PC-9 (cell line): ENCODE data around the gene ENPP7. TPM values are rescaled to one million over a fixed set of nuclear protein-coding genes. Genes with fewer than 3 reads are reported as not detected.
A peak's percentile ranks its signal among the peaks of the same experiment; 100 is the strongest.

ENCODE experiments used
- BruUV-seq: library from RNA; stranded (reverse); fragments of 400-500 nt; replicated peaks from 2 replicates; lab custom pipeline; 2021; lab: Mats Ljungman, UMichigan
- CTCF ChIA-PET: fragments of 300-600 bp; sonication (Branson Sonifier 250); formaldehyde crosslinking; loops from one replicate; lab custom pipeline; 2022; ENCODE audit warnings: antibody characterized with exemption; lab: Charles Lee
- POLR2A ChIA-PET: fragments of 300-600 bp; sonication (Branson Sonifier 250); formaldehyde crosslinking; loops from one replicate; lab custom pipeline; 2022; ENCODE audit warnings: antibody characterized with exemption; ENCODE audit not compliant: unreplicated experiment; lab: Charles Lee
- DNase-seq, 2 experiments: peaks; one replicate each; pipeline versions ENCODE4 v3.0.0 to v3.0.0-alpha.2; 2015 to 2022; ENCODE audit warnings: mixed read lengths in 1 of 2
- H2AFZ ChIP-seq: fragments of 200-600 bp; sonication (generic); 2 replicates; pipeline ENCODE4 v1.8.1; 2017; ENCODE audit warnings: antibody characterized with exemption
- H3F3A ChIP-seq: fragments of 200-600 bp; sonication (generic); 2 replicates; pipeline ENCODE4 v1.8.1; 2017; ENCODE audit warnings: antibody characterized with exemption, mild to moderate bottlenecking, low read depth; ENCODE audit not compliant: insufficient read depth
- H3K27ac ChIP-seq: fragments of 200-600 bp; sonication (generic); 2 replicates; pipeline ENCODE4 v1.6.1; 2016; ENCODE audit warnings: mixed run types
- H3K27me3 ChIP-seq: fragments of 200-600 bp; sonication (generic); 2 replicates; pipeline ENCODE4 v1.6.1; 2016; ENCODE audit warnings: low read depth, mixed run types; ENCODE audit not compliant: insufficient read depth
- H3K36me3 ChIP-seq: fragments of 200-600 bp; sonication (generic); 2 replicates; pipeline ENCODE4 v1.6.1; 2016; ENCODE audit warnings: low read depth, mixed run types
- H3K4me1 ChIP-seq: fragments of 200-600 bp; sonication (generic); replicated peaks from 2 replicates; pipeline ENCODE4 v1.6.1; 2016; ENCODE audit warnings: mixed run types; ENCODE audit not compliant: insufficient read depth
- H3K4me2 ChIP-seq: fragments of 200-600 bp; sonication (generic); 2 replicates; pipeline ENCODE4 v1.6.1; 2017; ENCODE audit warnings: mixed run types
- H3K4me3 ChIP-seq: fragments of 200-600 bp; sonication (generic); 2 replicates; pipeline ENCODE4 v1.6.1; 2016; ENCODE audit warnings: mixed run types
- H3K79me2 ChIP-seq: fragments of 200-600 bp; sonication (generic); 2 replicates; pipeline ENCODE4 v1.6.1; 2017; ENCODE audit warnings: low read depth, mixed run types
- H3K9me2 ChIP-seq: fragments of 200-600 bp; sonication (generic); 2 replicates; pipeline ENCODE4 v1.8.1; 2017; ENCODE audit warnings: mild to moderate bottlenecking; ENCODE audit not compliant: insufficient read depth
- H3K9me3 ChIP-seq: fragments of 200-600 bp; sonication (generic); 2 replicates; pipeline ENCODE4 v1.8.1; 2016; ENCODE audit warnings: low read depth; ENCODE audit not compliant: insufficient read depth
- H4K20me1 ChIP-seq: fragments of 200-600 bp; sonication (generic); 2 replicates; pipeline ENCODE4 v1.8.1; 2017; ENCODE audit not compliant: insufficient read depth
- EZH2 ChIP-seq: fragments of 200-600 bp; sonication (generic); IDR thresholded peaks from 2 replicates; pipeline ENCODE4 v1.8.0; 2017; ENCODE audit warnings: antibody characterized with exemption, low read depth
- intact Hi-C: fragments of 100-400 bp; cut with micrococcal nuclease; formaldehyde crosslinking; loops from one replicate; pipeline ENCODE4 v1.10.0; 2022; ENCODE audit not compliant: unreplicated experiment
- total RNA-seq: library from RNA; stranded (reverse); gene quantifications from 2 replicates; pipeline ENCODE4 v1.2.3, GENCODE V29; 2021
- TF ChIP-seq, protein P1 (sequence below): fragments of 200-600 bp; sonication (generic); conservative IDR thresholded peaks from 2 replicates; pipeline ENCODE4 v1.6.1; 2017; ENCODE audit warnings: mixed run types, antibody characterized with exemption, mild to moderate bottlenecking, moderate library complexity

The ENPP7 gene
- total RNA-seq, 1 experiment from 2014 or later = not detected

DNA sequence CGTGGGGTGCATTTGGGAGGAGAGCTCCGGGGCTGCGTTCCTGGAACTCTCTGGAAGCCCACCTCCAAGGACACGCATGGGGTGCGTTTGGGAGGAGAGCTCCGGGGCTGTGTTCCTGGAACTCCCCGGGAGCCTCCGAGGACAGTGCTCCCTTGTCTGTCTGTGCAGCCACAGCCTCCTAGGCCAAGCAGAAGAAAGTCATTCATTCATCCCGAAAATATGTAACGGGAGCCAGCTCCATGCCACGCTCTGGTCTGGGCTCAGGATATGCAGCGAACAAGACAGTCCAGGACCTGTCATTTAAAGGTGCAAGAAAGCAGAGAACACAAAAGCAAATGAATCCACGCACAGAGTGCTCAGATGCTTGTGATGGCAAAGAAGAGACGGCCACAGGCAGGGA, 7.9 kb downstream of the ENPP7 start:
- H4K20me1 ChIP-seq = no peaks in the 10 kb centered on the region
- BruUV-seq = no TSS peak
- H2AFZ ChIP-seq = no peak overlapping the region
- CTCF ChIA-PET = interaction anchor here (0.6 kb wide), 1 partner anchor 272 kb away, joined by 6 read pairs; no protein-coding TSS in a partner anchor
- no peak overlapping the region for H3K4me3 ChIP-seq
- H3K4me2 ChIP-seq = peak overlapping the region; percentile 72
- no peak for TF ChIP-seq EZH2
- TF ChIP-seq, protein P1, sequence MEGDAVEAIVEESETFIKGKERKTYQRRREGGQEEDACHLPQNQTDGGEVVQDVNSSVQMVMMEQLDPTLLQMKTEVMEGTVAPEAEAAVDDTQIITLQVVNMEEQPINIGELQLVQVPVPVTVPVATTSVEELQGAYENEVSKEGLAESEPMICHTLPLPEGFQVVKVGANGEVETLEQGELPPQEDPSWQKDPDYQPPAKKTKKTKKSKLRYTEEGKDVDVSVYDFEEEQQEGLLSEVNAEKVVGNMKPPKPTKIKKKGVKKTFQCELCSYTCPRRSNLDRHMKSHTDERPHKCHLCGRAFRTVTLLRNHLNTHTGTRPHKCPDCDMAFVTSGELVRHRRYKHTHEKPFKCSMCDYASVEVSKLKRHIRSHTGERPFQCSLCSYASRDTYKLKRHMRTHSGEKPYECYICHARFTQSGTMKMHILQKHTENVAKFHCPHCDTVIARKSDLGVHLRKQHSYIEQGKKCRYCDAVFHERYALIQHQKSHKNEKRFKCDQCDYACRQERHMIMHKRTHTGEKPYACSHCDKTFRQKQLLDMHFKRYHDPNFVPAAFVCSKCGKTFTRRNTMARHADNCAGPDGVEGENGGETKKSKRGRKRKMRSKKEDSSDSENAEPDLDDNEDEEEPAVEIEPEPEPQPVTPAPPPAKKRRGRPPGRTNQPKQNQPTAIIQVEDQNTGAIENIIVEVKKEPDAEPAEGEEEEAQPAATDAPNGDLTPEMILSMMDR = no peak
- H3F3A ChIP-seq = peaks cover 25% of the 10 kb centered on the region
- no peaks in the 10 kb centered on the region for H3K9me3 ChIP-seq
- intact Hi-C loops = loop anchor here (2.0 kb wide), 1 partner anchor 254 kb away; no protein-coding TSS in a partner anchor
- H3K36me3 ChIP-seq = no peaks in the 10 kb centered on the region
- no peaks in the 10 kb centered on the region for H3K79me2 ChIP-seq
- peak overlapping the region; percentile 56; the same call in 1 of the 2 replicates for H3K27ac ChIP-seq
- H3K9me2 ChIP-seq = no peaks in the 10 kb centered on the region
- H3K4me1 ChIP-seq = peaks cover 34% of the 10 kb centered on the region
- no peak for DNase-seq
- POLR2A ChIA-PET = interaction anchor here (0.7 to 0.8 kb wide), 2 partner anchors 80 to 729 kb away, joined by 3 to 8 read pairs; partner anchors contain the start of gene CANT1
- H3K27me3 ChIP-seq = no peaks in the 10 kb centered on the region

DNA sequence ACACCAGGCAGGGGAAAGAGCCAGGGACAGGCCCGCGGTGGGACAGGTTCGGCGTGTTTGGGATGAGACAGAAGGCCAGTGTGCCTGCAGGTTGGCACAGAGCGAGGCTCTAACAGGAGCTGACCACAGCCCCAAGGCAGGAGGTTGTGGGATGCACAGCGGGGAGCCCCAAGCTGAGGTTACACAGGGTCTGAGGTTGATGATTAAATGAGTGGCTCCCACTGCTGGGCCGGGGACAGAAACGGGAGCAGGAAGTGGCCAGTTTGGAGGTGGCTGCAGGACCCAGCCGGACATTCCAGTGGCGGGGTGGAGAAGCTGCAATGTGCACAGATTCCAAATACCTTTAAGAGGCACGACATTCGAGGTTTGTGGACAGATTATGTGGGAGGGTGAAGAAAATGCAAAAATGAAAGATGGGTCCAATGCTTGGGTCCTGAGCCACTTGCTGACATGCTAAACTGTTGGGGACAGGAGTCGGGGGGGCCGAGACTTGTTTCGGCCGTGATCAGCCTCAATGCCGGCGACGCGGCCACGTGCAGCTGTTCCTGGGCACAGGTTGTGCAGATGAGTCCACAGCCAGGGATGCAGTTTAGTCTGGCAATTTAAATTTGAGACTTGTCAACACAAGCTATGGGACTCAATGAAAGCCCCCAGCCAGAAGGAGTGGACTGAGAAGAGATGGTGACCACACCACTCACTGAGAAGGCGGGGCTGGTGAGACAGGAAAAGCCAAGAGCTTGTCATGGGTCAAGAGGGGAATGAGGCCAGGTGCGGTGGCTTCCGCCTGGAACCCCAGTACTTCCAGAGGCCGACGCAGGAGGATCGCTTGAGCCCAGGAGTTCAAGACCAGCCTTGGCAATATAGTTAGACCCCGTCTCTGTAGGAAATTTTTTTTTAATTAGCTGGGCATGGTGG, 8.7 kb downstream of the ENPP7 start:
- Histone ChIP-seq H3K9me2 (no peaks in the 10 kb centered on the region), H3K27me3 (no peaks in the 10 kb centered on the region), H3K4me2 (peak overlapping the region; percentile 72), H3K4me1 (peaks cover 34% of the 10 kb centered on the region), H3K36me3 (no peaks in the 10 kb centered on the region), H3K79me2 (no peaks in the 10 kb centered on the region), H3K4me3 (no peak overlapping the region), H3F3A (peaks cover 26% of the 10 kb centered on the region), H4K20me1 (no peaks in the 10 kb centered on the region), H3K27ac (peak overlapping the region; percentile 56), H2AFZ (no peak overlapping the region), H3K9me3 (no peaks in the 10 kb centered on the region)
- DNase-seq = peak; percentile 91 to 93
- ChIA-PET POLR2A (interaction anchor here (0.7 to 0.8 kb wide), 2 partner anchors 79 to 730 kb away, joined by 3 to 8 read pairs; partner anchors contain the start of gene CANT1), CTCF (no interaction called here)
- intact Hi-C loops = loop anchor here (2.0 kb wide), 1 partner anchor 253 kb away; no protein-coding TSS in a partner anchor
- BruUV-seq = no TSS peak
- TF ChIP-seq, protein P1 = no peak
- no peak for TF ChIP-seq EZH2

DNA sequence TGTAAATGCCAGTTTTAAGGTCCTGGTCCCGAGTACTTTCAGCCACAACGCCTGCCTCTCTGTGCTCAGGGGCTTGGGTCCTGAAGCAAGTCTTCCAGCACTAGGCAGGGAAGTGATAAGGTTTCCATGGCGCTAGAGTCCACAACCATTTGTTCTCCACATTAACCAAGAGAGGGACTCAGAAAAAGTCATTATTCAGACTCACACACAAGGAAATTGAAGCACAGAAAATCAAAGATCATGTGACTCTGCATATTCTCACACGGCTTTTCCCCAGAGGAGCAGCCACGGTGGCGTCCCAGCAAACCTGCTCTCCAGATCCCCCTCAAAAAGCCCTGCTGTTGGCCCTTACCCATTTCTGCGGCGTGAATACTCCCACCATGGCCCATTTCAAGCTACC, 9.7 kb downstream of the ENPP7 start:
- no peak for TF ChIP-seq EZH2
- TF ChIP-seq, protein P1 = no peak
- peaks cover 33% of the 10 kb centered on the region for H3F3A ChIP-seq
- no peak overlapping the region for H2AFZ ChIP-seq
- intact Hi-C loops = no loop called here
- ChIA-PET POLR2A (no interaction called here), CTCF (no interaction called here)
- peaks cover 34% of the 10 kb centered on the region for H3K4me1 ChIP-seq
- no peak for DNase-seq
- H4K20me1 ChIP-seq = no peaks in the 10 kb centered on the region
- H3K4me2 ChIP-seq = peak overlapping the region; percentile 72
- H3K27ac ChIP-seq = peak overlapping the region; percentile 56; the same call in 1 of the 2 replicates
- no peaks in the 10 kb centered on the region for H3K9me3 ChIP-seq
- BruUV-seq = no TSS peak
- no peaks in the 10 kb centered on the region for H3K79me2 ChIP-seq
- no peaks in the 10 kb centered on the region for H3K36me3 ChIP-seq
- H3K9me2 ChIP-seq = no peaks in the 10 kb centered on the region
- no peaks in the 10 kb centered on the region for H3K27me3 ChIP-seq
- H3K4me3 ChIP-seq = no peak overlapping the region
